ENCODE data around the gene WNT6.

DNA sequence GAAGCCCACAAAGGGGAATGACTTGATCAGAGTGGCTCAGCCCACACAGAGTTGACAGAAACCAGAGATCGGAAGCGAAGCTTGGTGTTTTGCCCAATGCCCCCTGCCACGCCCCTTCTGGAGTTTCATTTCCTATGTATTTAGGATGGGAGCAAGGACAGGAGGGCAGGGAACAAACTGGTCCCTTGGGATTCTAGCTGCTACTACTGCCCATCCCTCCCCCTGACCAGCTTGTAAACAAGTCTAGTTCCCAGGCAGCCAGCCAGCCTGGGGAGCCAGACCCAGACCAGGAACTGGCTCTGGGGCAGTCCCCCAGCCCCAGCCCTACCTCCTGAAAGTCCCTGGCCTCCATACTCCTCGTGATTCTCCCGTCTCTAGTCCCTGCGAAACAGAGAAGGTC lies 8.3 kb downstream of the WNT6 start:
- TF ChIP-seq, protein P1, sequence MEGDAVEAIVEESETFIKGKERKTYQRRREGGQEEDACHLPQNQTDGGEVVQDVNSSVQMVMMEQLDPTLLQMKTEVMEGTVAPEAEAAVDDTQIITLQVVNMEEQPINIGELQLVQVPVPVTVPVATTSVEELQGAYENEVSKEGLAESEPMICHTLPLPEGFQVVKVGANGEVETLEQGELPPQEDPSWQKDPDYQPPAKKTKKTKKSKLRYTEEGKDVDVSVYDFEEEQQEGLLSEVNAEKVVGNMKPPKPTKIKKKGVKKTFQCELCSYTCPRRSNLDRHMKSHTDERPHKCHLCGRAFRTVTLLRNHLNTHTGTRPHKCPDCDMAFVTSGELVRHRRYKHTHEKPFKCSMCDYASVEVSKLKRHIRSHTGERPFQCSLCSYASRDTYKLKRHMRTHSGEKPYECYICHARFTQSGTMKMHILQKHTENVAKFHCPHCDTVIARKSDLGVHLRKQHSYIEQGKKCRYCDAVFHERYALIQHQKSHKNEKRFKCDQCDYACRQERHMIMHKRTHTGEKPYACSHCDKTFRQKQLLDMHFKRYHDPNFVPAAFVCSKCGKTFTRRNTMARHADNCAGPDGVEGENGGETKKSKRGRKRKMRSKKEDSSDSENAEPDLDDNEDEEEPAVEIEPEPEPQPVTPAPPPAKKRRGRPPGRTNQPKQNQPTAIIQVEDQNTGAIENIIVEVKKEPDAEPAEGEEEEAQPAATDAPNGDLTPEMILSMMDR (IDR thresholded peaks at IDR 0.05) = no peak
- no peak for TF ChIP-seq POLR2A (IDR thresholded peaks at IDR 0.05)
